SK-N-SH treated with all-trans-retinoic acid at 6 μM for 48 hours (cell line): ENCODE measurements around the gene KCNT2.

Experiments used
- ATAC-seq: fragments of 200-7000 bp; cut with Tn5 transposase; 3 replicates; pipeline ENCODE4 v1.9.1; 2020; ENCODE audit warnings: mild to moderate bottlenecking, moderate library complexity
- ARNTL ChIP-seq: fragments of 450-650 bp; formaldehyde crosslinking; IDR thresholded peaks from 2 replicates; pipeline ENCODE4 v1.5.0; 2020; ENCODE audit warnings: low read depth, mild to moderate bottlenecking, moderate library complexity, borderline replicate concordance
- BACH2 ChIP-seq: fragments of 250-450 bp; sonication (Bioruptor Pico); IDR thresholded peaks from 2 replicates; pipeline ENCODE4 v1.9.0; 2021; ENCODE audit warnings: mild to moderate bottlenecking, borderline replicate concordance
- CREB5 ChIP-seq: fragments of 250-450 bp; sonication (Bioruptor Pico); IDR thresholded peaks from 2 replicates; pipeline ENCODE4 v1.5.1; 2020; ENCODE audit warnings: low read depth, mild to moderate bottlenecking, moderate library complexity
- CSDC2 ChIP-seq: fragments of 250-450 bp; sonication (Bioruptor Pico); IDR thresholded peaks from 2 replicates; pipeline ENCODE4 v1.5.0; 2020; ENCODE audit warnings: mild to moderate bottlenecking, moderate library complexity
- CSRNP3 ChIP-seq: fragments of 250-450 bp; sonication (Bioruptor Pico); IDR thresholded peaks from 2 replicates; pipeline ENCODE4 v1.5.1; 2021; ENCODE audit warnings: mild to moderate bottlenecking, moderate library complexity
- ESRRG ChIP-seq: fragments of 250-450 bp; sonication (Bioruptor Pico); IDR thresholded peaks from 2 replicates; pipeline ENCODE4 v1.6.1; 2021; ENCODE audit warnings: mild to moderate bottlenecking
- GLIS3 ChIP-seq: fragments of 250-450 bp; sonication (Bioruptor Pico); IDR thresholded peaks from 2 replicates; pipeline ENCODE4 v1.5.0; 2020; ENCODE audit warnings: mild to moderate bottlenecking, moderate library complexity
- ISL1 ChIP-seq: fragments of 250-450 bp; sonication (Bioruptor Pico); IDR thresholded peaks from 2 replicates; pipeline ENCODE4 v2.1.2; 2022; ENCODE audit warnings: mild to moderate bottlenecking, moderate library complexity
- OSR1 ChIP-seq: fragments of 250-450 bp; sonication (Bioruptor Pico); IDR thresholded peaks from 2 replicates; pipeline ENCODE4 v1.8.0; 2022; ENCODE audit warnings: moderate library complexity, mild to moderate bottlenecking, inconsistent platforms
- PATZ1 ChIP-seq: fragments of 250-450 bp; sonication (Bioruptor Pico); IDR thresholded peaks from 2 replicates; pipeline ENCODE4 v1.8.0; 2020; ENCODE audit warnings: mild to moderate bottlenecking, moderate library complexity, borderline replicate concordance
- POU6F1 ChIP-seq: fragments of 250-450 bp; sonication (Bioruptor Pico); IDR thresholded peaks from 2 replicates; pipeline ENCODE4 v1.8.0; 2021; ENCODE audit warnings: low read depth, mild to moderate bottlenecking, moderate library complexity, borderline replicate concordance
- PPARA ChIP-seq: fragments of 250-450 bp; sonication (Bioruptor Pico); IDR thresholded peaks from 2 replicates; pipeline ENCODE4 v1.5.0; 2020; ENCODE audit warnings: mild to moderate bottlenecking, borderline replicate concordance
- RARB ChIP-seq: fragments of 250-450 bp; sonication (Bioruptor Pico); IDR thresholded peaks from 2 replicates; pipeline ENCODE4 v1.8.0; 2021; ENCODE audit warnings: mild to moderate bottlenecking, moderate library complexity
- SNAI2 ChIP-seq: fragments of 250-450 bp; sonication (Bioruptor Pico); IDR thresholded peaks from 2 replicates; pipeline ENCODE4 v1.5.0; 2020; ENCODE audit warnings: mild to moderate bottlenecking, moderate library complexity
- TCF4 ChIP-seq: fragments of 250-450 bp; sonication (Bioruptor Pico); IDR thresholded peaks from 2 replicates; pipeline ENCODE4 v1.8.0; 2021; ENCODE audit warnings: mild to moderate bottlenecking, moderate library complexity, borderline replicate concordance
- TOX ChIP-seq: fragments of 250-450 bp; sonication (Bioruptor Pico); IDR thresholded peaks from 2 replicates; pipeline ENCODE4 v1.8.0; 2021; ENCODE audit warnings: mild to moderate bottlenecking, moderate library complexity, borderline replicate concordance
- TSHZ2 ChIP-seq: fragments of 250-450 bp; sonication (Bioruptor Pico); IDR thresholded peaks from 2 replicates; pipeline ENCODE4 v1.5.0; 2020; ENCODE audit warnings: mild to moderate bottlenecking, moderate library complexity
- ZFP3 ChIP-seq: fragments of 250-450 bp; sonication (Bioruptor Pico); IDR thresholded peaks from 2 replicates; pipeline ENCODE4 v1.5.0; 2020; ENCODE audit warnings: mild to moderate bottlenecking, moderate library complexity
- ZFP30 ChIP-seq: fragments of 450-650 bp; formaldehyde crosslinking; IDR thresholded peaks from 2 replicates; pipeline ENCODE4 v1.5.0; 2022; ENCODE audit warnings: mild to moderate bottlenecking, moderate library complexity
- ZNF565 ChIP-seq: fragments of 450-650 bp; formaldehyde crosslinking; conservative IDR thresholded peaks from 2 replicates; pipeline ENCODE4 v1.5.0; 2020; ENCODE audit warnings: low read depth, mild to moderate bottlenecking, moderate library complexity
- ZNF70 ChIP-seq: fragments of 450-650 bp; formaldehyde crosslinking; IDR thresholded peaks from 2 replicates; pipeline ENCODE4 v1.5.0; 2020; ENCODE audit warnings: mild to moderate bottlenecking, moderate library complexity
- ZNF8 ChIP-seq: fragments of 450-650 bp; formaldehyde crosslinking; IDR thresholded peaks from 2 replicates; pipeline ENCODE4 v1.5.0; 2020; ENCODE audit warnings: mild to moderate bottlenecking, moderate library complexity

The KCNT2 gene

GRCh38 chr1:196255762-196256161 is 352.5 kb downstream of the KCNT2 start:
- TF ChIP-seq PPARA (CRISPR knock-in tag) (no peak), TCF4 (CRISPR knock-in tag) (no peak), ZNF565 (CRISPR knock-in tag) (no peak), ZNF8 (CRISPR knock-in tag) (no peak), BACH2 (CRISPR knock-in tag) (no peak), CSDC2 (no peak), ZFP30 (CRISPR knock-in tag) (no peak), SNAI2 (CRISPR knock-in tag) (no peak), ISL1 (no peak), OSR1 (CRISPR knock-in tag) (no peak), CREB5 (no peak), TSHZ2 (CRISPR knock-in tag) (no peak), GLIS3 (no peak), ARNTL (CRISPR knock-in tag) (no peak), ESRRG (CRISPR knock-in tag) (no peak), ZNF70 (CRISPR knock-in tag) (no peak), TOX (CRISPR knock-in tag) (no peak), CSRNP3 (no peak), POU6F1 (CRISPR knock-in tag) (no peak)
- ATAC-seq: no peak

- no peak for ATAC-seq
- TF ChIP-seq OSR1 (CRISPR knock-in tag) (no peak), TCF4 (CRISPR knock-in tag) (no peak), PPARA (CRISPR knock-in tag) (no peak), ZFP30 (CRISPR knock-in tag) (no peak)
Observed at GRCh38 chr1:196229546-196229945, 378.7 kb downstream of the KCNT2 start.

- ATAC-seq: no peak
- TF ChIP-seq PPARA (CRISPR knock-in tag): no peak
- no peak for TF ChIP-seq ZFP30 (CRISPR knock-in tag)
- TF ChIP-seq PATZ1: no peak
Observed at GRCh38 chr1:196214866-196215265, 393.4 kb downstream of the KCNT2 start.

GRCh38 chr1:196209983-196210382 is 398.3 kb downstream of the KCNT2 start:
- ATAC-seq: peak; percentile 76
- no peak for TF ChIP-seq POU6F1 (CRISPR knock-in tag)
- TF ChIP-seq ZNF565 (CRISPR knock-in tag): no peak
- no peak for TF ChIP-seq ZFP3 (CRISPR knock-in tag)
- no peak for TF ChIP-seq PATZ1
- TF ChIP-seq ZNF70 (CRISPR knock-in tag): no peak
- TF ChIP-seq SNAI2 (CRISPR knock-in tag): no peak
- no peak for TF ChIP-seq PPARA (CRISPR knock-in tag)
- TF ChIP-seq OSR1 (CRISPR knock-in tag): no peak
- no peak for TF ChIP-seq BACH2 (CRISPR knock-in tag)
- no peak for TF ChIP-seq RARB
